DMS79 (cell line): Measurements from ENCODE around the gene RIMS3.

Source experiments
- DNase-seq: peaks from one replicate; lab custom pipeline; 2025; lab: John Stamatoyannopoulos, UW

Gene RIMS3

GRCh38 chr1:40653851-40654537 lies 11.5 kb downstream of the RIMS3 start:
- no peak for DNase-seq

GRCh38 chr1:40652979-40653378 lies 12.5 kb downstream of the RIMS3 start:
- DNase-seq: no peak

GRCh38 chr1:40652468-40652867 lies 13.0 kb downstream of the RIMS3 start:
- DNase-seq: no peak

GRCh38 chr1:40651138-40651857 lies 14.2 kb downstream of the RIMS3 start:
- no peak for DNase-seq

- DNase-seq: no peak
Observed at GRCh38 chr1:40650075-40650474, 15.4 kb downstream of the RIMS3 start.

GRCh38 chr1:40649592-40649930 lies 15.9 kb downstream of the RIMS3 start:
- peak; percentile 57 for DNase-seq

- DNase-seq: peak; percentile 57
Observed at GRCh38 chr1:40648928-40649591, 16.4 kb downstream of the RIMS3 start.

GRCh38 chr1:40648200-40648599 lies 17.3 kb downstream of the RIMS3 start:
- DNase-seq: no peak

DNA sequence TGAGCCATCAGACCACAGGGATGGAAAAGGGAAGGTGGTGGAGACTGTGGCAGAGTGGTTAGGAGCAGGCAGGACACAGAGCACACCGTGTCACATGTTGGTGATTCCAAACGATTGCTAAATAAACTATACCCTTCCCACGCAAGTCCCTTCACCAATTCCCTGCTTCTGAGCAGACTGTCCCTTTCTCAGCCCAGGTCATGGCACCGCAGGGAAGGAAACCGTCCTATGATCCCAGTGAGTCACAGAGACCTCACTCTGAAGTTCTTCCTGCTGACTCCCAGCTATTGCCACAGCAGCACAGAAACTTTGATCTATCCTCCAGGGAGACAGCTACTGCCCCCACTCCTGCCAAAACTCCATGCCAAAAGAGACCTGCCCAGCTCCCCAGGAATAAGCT lies 19.2 kb downstream of the RIMS3 start:
- DNase-seq: no peak

GRCh38 chr1:40645118-40645680 lies 20.3 kb downstream of the RIMS3 start:
- no peak for DNase-seq

DNA sequence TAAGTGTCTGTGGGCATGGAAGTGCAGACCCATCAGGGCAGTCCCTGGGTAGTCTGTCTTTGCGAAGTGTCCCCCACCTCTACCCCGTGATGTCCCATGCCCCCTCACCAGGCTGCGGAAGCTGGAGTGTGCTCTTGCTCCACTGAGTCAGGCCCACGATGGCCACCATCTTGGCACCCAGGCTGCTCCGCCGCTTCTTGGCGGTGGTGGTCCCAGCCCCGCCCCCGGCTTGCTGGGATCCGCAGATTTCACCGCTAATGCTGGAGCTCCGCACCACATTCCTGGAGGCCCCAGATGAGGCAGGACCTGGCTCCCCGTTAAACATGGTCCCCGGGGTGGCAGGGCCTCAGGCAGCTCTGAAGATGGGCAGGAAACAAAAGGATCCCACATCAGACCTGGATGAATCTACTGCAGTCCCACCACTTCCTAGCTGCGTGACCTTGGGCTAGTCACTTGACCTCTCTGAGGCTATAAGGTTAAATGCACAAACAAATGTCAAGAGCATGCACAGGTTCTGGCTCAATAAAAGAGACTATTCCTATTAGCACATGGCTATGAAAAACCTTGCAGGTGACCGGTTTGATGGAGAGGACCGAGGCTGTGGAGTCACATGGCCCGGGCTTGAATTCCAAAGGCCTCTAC lies 23.8 kb downstream of the RIMS3 start:
- no peak for DNase-seq

GRCh38 chr1:40640314-40641076 lies 25.0 kb downstream of the RIMS3 start:
- no peak for DNase-seq

DNA sequence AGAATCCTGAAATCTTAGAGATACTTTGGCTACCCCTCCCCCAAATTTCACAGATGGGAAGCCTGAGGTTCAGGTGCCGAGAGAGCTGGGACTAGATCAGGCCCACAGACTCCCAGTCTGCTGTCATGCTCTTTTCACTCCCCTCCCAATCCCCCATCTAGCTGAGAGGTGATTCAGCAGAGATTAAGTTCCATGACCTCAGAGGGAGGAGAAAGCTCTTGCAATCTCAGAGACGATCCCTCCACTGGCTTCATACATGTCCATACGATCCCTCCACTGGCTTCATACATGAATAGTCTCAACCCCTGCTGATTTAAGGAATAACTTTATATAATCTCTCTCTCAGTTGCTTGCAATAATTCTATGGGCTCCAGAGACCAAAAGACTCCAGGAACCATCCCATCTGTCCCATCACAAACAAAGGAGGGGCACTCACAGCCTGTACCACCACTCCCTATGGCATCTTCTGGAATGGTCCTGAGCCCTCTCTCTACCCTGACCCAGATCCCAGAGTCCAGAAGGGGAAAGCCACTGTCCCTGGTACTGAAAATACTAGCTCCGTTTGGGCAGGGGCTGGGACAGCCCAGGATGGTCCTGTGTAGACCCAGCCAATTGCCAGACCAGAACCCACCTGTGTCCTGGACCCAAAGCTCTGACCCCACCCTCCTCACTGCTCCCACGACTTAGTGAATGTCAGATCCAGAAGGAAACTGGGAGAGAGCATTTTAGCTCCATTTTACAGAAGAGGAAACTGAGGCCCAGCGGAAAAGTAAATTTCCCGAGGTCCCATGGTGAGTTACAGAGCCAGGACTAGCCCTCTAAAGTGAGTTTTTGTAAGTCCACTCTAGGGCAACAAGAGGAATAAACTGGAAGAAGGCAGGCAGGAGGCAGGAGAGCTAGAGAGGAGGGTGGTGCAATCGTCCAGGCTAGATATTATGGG lies 27.1 kb downstream of the RIMS3 start:
- no peak for DNase-seq

DNA sequence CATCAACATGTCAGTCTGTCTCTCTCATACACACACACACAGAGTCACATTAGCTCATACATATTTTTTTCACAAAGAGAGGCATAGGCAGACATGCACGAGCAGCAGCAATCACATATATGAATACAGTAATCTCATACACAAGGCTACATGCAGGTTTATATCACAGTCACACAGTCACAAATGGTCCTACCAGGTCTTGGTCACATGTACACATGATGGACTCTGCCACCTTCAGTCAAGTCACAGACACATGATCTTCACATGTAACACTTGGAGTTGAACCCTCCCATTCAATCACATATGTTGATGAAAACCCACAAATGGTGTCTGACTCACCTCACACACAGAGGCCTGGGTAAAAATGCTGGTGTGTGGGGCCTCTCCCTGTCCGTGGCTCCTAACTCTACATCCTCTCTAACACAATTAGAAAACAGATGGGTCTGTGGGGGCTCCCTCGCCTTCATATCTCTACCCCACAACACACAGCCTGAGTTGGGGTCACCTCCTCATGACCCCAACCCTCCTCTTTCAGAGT lies 27.9 kb downstream of the RIMS3 start:
- DNase-seq: no peak

- DNase-seq: no peak
Observed at GRCh38 chr1:40636777-40637176, 28.7 kb downstream of the RIMS3 start.

- no peak for DNase-seq
Observed at GRCh38 chr1:40635763-40636500, 29.6 kb downstream of the RIMS3 start.

DNA sequence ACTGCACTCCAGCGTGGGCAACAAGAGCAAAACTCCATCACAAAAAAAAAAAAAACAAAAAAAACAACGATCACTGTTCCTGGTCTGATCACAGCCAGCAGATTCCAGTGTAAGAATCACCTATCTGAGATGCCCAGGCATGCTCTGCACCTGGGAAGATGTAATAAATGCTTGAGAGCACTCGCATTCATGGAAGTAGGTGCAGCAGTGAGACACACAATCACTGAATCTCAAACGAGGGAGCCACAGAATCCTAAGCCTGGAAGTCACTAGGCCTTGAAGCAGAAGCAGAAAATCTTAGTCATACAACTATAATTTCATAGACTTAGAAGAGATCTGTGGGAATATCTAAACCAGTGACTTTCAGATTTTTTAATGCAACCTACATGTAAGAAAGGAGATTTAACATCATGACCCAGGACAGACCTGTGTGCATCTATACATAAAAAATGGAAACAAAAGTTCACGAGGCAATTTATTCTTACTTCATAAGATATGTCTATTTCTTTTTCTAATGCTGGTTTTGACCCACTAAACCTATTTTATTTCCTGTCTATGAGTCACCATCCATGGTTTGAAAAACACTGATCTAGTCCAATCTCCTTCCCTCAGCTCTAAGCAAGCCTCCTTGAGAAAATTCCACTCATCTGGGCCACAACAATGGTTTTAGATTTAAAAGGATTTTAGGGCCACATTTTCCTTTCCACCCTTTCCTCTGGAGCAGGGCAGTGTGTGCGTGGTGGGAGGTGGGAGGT lies 30.4 kb downstream of the RIMS3 start:
- no peak for DNase-seq

GRCh38 chr1:40633931-40634376 lies 31.5 kb downstream of the RIMS3 start:
- DNase-seq: no peak

DNA sequence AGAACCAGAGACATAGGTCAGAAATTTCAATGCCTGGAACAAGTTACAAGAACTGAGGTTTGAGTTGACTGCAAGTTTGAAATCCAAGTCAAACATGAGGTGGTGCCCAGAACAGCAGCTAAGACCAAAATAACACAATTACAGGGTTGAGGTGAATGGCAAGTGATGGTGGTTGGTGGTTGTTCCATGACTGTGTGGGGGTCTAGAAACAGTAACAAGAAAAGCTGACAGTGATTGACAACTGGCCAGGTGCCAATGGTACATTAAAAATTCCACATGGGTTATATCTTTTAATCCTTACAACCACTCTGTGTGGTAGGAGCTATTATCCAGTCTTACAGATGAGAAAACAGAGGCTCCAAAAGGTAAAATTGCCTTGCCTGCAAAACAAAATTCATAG lies 32.0 kb downstream of the RIMS3 start:
- no peak for DNase-seq
